Duodenal mucosa (tissue), 2 donors: ENCODE measurements around the gene HSD17B12.
"Not testable (repeated sequence)": the region's sequence is repeated elsewhere in the genome, so short reads cannot be mapped to it uniquely, and the experiment has no call there.

ENCODE experiments used
- H3K27ac ChIP-seq: one replicate; pipeline ENCODE4 v1.7.0; 2013; ENCODE audit warnings: low read depth, low read length
- H3K27me3 ChIP-seq, 2 donors: one replicate each; pipeline ENCODE4 v1.7.0; 2013; ENCODE audit warnings: low read length in 2 of 2, control low read depth in 1 of 2; ENCODE audit not compliant: insufficient read depth in 2 of 2, control insufficient read depth in 1 of 2
- H3K36me3 ChIP-seq, 2 donors: one replicate each; pipeline ENCODE4 v1.7.0; 2013; ENCODE audit warnings: low read length in 2 of 2, control low read depth in 1 of 2; ENCODE audit not compliant: insufficient read depth in 2 of 2, control insufficient read depth in 1 of 2
- H3K4me1 ChIP-seq, 2 donors: one replicate each; pipeline ENCODE4 v1.7.0; 2013; ENCODE audit warnings: low read length in 2 of 2, control low read depth in 1 of 2; ENCODE audit not compliant: insufficient read depth in 2 of 2, control insufficient read depth in 1 of 2
- H3K4me3 ChIP-seq, 2 donors: one replicate each; pipeline ENCODE4 v1.7.0; 2013; ENCODE audit warnings: low read length in 2 of 2, low read depth in 1 of 2
- H3K9ac ChIP-seq, 2 donors: one replicate each; pipeline ENCODE4 v1.7.0; 2013; ENCODE audit warnings: low read length in 2 of 2, low read depth in 1 of 2
- H3K9me3 ChIP-seq, 2 donors: one replicate each; pipeline ENCODE4 v1.7.0; 2013; ENCODE audit warnings: low read length in 2 of 2, control low read depth in 1 of 2; ENCODE audit not compliant: control insufficient read depth in 1 of 2

HSD17B12 gene

GRCh38 chr11:43765194-43765593 is 84.7 kb downstream of the HSD17B12 start:
- Histone ChIP-seq H3K27me3 (no peaks in the 10 kb centered on the region), H3K36me3 (peaks cover 0 to 11% of the 10 kb centered on the region in 2 donors), H3K9me3 (no peaks in the 10 kb centered on the region), H3K4me3 (no peak overlapping the region), H3K4me1 (no peaks in the 10 kb centered on the region), H3K27ac (no peak overlapping the region), H3K9ac (no peak overlapping the region)

- not testable (repeated sequence) for H3K9ac ChIP-seq, H3K4me3 ChIP-seq
These were observed 88.1 kb downstream of the HSD17B12 start for GRCh38 chr11:43768654-43769053.

GRCh38 chr11:43770173-43770572 is 89.6 kb downstream of the HSD17B12 start:
- Histone ChIP-seq H3K36me3 (peaks cover 3 to 12% of the 10 kb centered on the region in 2 donors), H3K27me3 (no peaks in the 10 kb centered on the region), H3K9ac (no peak overlapping the region), H3K4me3 (no peak overlapping the region), H3K27ac (no peak overlapping the region), H3K9me3 (no peaks in the 10 kb centered on the region), H3K4me1 (no peaks in the 10 kb centered on the region)

More at GRCh38 chr11:43768654-43769053, 88.1 kb downstream of the HSD17B12 start:
- not testable (repeated sequence) for H3K27me3 ChIP-seq, H3K27ac ChIP-seq, H3K9me3 ChIP-seq, H3K4me1 ChIP-seq
- peaks cover 0 to 12% of the 10 kb centered on the region in 2 donors for H3K36me3 ChIP-seq

GRCh38 chr11:43772733-43773132 is 92.2 kb downstream of the HSD17B12 start:
- Histone ChIP-seq H3K9me3 (no peaks in the 10 kb centered on the region), H3K4me1 (no peaks in the 10 kb centered on the region), H3K9ac (no peak overlapping the region), H3K4me3 (no peak overlapping the region), H3K36me3 (peaks cover 3 to 12% of the 10 kb centered on the region in 2 donors), H3K27me3 (no peaks in the 10 kb centered on the region), H3K27ac (no peak overlapping the region)

DNA sequence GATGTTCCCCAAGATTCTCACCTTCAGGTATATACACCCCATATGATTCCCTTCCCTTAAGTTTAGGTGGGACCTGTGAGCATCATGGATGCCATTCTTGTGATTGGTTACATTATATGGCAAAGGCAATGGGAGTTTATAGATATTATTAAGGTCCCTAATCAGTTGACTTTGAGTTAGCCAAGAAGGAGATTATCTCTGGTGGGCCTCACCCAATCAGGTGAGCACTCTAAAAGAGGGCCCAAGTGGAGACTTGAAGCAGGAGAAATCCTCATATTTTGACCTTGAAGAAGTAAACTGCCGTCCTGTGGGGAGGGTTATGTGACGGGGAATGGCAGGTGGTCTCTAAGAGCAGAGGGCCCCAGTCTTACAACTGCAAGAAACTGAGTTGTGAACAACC is 94.2 kb downstream of the HSD17B12 start:
- peaks cover 3 to 5% of the 10 kb centered on the region in 2 donors for H3K36me3 ChIP-seq
- no peak overlapping the region for H3K9ac ChIP-seq
- H3K27ac ChIP-seq: no peak overlapping the region
- H3K4me3 ChIP-seq: no peak overlapping the region
- H3K9me3 ChIP-seq: no peaks in the 10 kb centered on the region
- no peaks in the 10 kb centered on the region for H3K27me3 ChIP-seq
- no peaks in the 10 kb centered on the region for H3K4me1 ChIP-seq

GRCh38 chr11:43779306-43779705 is 98.8 kb downstream of the HSD17B12 start:
- H3K27me3 ChIP-seq: no peaks in the 10 kb centered on the region
- no peaks in the 10 kb centered on the region for H3K4me1 ChIP-seq
- H3K27ac ChIP-seq: no peak overlapping the region
- H3K9me3 ChIP-seq: peaks cover 7 to 12% of the 10 kb centered on the region in 2 donors
- H3K36me3 ChIP-seq: peaks cover 0 to 3% of the 10 kb centered on the region in 2 donors
- H3K4me3 ChIP-seq: no peak overlapping the region
- H3K9ac ChIP-seq: no peak overlapping the region

GRCh38 chr11:43784301-43784700 is 103.8 kb downstream of the HSD17B12 start:
- no peaks in the 10 kb centered on the region for H3K27me3 ChIP-seq
- no peaks in the 10 kb centered on the region for H3K36me3 ChIP-seq
- H3K9me3 ChIP-seq: peaks cover 12 to 15% of the 10 kb centered on the region in 2 donors
- H3K9ac ChIP-seq: no peak overlapping the region
- H3K4me3 ChIP-seq: no peak overlapping the region
- peaks cover 0 to 5% of the 10 kb centered on the region in 2 donors for H3K4me1 ChIP-seq
- H3K27ac ChIP-seq: no peak overlapping the region

- Histone ChIP-seq H3K36me3 (no peaks in the 10 kb centered on the region), H3K9ac (no peak overlapping the region), H3K9me3 (peaks cover 12 to 15% of the 10 kb centered on the region in 2 donors), H3K27me3 (no peaks in the 10 kb centered on the region), H3K4me3 (no peak overlapping the region), H3K27ac (no peak overlapping the region), H3K4me1 (peaks cover 0 to 5% of the 10 kb centered on the region in 2 donors)
These were observed 104.3 kb downstream of the HSD17B12 start for GRCh38 chr11:43784866-43785265.

GRCh38 chr11:43785318-43785717 is 104.8 kb downstream of the HSD17B12 start:
- Histone ChIP-seq H3K4me1 (peaks cover 0 to 5% of the 10 kb centered on the region in 2 donors), H3K9me3 (peaks cover 12 to 15% of the 10 kb centered on the region in 2 donors), H3K4me3 (no peak overlapping the region), H3K27me3 (no peaks in the 10 kb centered on the region), H3K36me3 (no peaks in the 10 kb centered on the region), H3K27ac (no peak overlapping the region), H3K9ac (no peak overlapping the region)

GRCh38 chr11:43786016-43786415 is 105.5 kb downstream of the HSD17B12 start:
- Histone ChIP-seq H3K9me3 (peaks cover 12 to 15% of the 10 kb centered on the region in 2 donors), H3K9ac (no peak overlapping the region), H3K27ac (no peak overlapping the region), H3K4me3 (no peak overlapping the region), H3K4me1 (peaks cover 0 to 5% of the 10 kb centered on the region in 2 donors), H3K27me3 (no peaks in the 10 kb centered on the region), H3K36me3 (no peaks in the 10 kb centered on the region)

- Histone ChIP-seq H3K4me3 (no peak overlapping the region), H3K9ac (no peak overlapping the region), H3K27ac (no peak overlapping the region), H3K4me1 (peaks cover 0 to 5% of the 10 kb centered on the region in 2 donors), H3K36me3 (no peaks in the 10 kb centered on the region), H3K9me3 (peaks cover 6 to 15% of the 10 kb centered on the region in 2 donors), H3K27me3 (no peaks in the 10 kb centered on the region)
These were observed 107.3 kb downstream of the HSD17B12 start for GRCh38 chr11:43787824-43788223.
